Measurements from ENCODE around the gene GSC.
"Not testable (repeated sequence)": the region's sequence is repeated elsewhere in the genome, so short reads cannot be mapped to it uniquely, and the experiment has no call there.

GSC gene

DNA sequence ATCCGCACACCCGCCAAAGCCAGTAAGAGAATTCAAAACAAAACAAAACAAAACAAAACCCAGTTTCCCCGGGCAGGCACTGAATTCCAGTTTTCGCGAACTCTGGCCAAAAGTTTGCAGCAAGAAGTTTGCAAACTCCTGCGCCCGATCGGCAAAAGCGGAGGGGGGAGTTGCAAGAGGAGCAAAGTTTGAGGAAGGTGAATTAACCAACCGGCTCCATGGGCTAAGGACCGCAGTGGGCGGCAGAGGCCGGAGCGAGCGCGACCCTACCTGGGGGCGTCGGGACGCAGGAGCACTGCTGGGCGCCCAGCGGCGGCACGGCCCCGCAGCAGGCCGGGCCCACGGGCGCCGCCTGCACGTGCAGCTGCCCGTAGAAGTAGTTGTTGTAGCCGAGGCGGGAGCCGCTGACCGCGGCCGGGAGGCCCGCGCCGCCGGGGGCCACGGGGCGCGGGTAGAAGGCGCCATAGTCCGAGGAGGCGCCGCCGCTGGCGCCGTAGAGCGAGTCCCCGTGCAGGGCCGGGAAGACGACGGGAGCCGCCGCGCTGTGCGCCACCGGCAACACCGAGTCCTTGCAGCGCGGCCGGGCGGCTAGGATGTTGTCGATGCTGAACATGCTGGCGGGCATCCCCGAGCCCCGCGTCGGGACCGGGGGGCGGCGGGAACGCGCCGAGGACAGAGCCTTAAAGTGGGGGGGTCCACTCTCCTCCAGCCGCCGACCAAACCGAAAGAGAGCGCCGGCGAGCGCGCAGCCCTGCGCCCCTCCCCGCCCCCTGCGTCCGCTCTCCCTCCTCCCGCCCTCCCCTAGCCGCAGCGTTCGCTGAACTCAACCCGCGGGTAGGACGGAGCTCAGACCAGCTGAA is at the start of gene GSC:
Gene GSC, minus strand, starts transcription at position 723 of the 860 bp plus-strand sequence. Its CDS starts 98 bp downstream, at position 625.
- DNase-seq: peak in 1 of 2 donors; percentile 7

DNA sequence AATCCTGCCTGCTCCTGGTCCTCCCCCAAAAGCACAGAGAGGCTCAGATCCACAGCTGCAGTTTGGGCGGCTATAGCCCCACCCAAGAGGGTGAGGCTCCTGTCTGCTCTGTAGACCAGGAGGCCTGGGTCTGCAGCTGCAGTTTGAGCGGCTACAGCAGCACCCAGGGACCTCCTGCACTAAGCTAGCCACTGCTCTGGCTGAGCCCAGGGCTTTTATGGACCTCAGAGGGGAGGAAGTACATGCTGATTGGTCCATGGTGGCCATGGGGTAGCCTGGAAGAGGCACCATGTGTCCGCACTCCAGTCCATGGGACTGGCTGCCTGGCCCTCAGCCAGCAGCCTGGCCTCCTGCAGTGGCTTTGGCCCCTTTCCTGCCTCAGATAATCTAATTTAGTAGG is 49.6 kb upstream of the GSC start:
- DNase-seq: no peak

DNA sequence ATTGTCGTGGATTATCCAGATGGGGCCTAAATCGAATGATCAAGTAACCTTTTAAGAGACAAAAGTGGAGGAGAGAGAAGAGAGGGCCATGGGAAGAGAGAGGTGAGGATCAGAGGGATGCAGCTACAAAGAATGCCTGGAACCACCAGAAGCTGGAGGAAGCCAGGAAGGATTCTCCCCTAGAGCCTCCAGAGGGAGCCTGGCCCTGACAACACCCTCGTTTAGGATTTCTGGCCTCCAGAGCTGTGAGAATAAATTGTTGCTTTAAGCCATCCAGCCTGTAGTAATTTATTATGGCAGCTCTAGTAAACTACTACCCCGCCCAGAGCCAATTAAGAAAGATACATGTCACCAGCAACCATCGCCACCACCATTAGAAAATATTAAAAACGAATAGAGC is 46.2 kb upstream of the GSC start:
- no peak for DNase-seq

DNA sequence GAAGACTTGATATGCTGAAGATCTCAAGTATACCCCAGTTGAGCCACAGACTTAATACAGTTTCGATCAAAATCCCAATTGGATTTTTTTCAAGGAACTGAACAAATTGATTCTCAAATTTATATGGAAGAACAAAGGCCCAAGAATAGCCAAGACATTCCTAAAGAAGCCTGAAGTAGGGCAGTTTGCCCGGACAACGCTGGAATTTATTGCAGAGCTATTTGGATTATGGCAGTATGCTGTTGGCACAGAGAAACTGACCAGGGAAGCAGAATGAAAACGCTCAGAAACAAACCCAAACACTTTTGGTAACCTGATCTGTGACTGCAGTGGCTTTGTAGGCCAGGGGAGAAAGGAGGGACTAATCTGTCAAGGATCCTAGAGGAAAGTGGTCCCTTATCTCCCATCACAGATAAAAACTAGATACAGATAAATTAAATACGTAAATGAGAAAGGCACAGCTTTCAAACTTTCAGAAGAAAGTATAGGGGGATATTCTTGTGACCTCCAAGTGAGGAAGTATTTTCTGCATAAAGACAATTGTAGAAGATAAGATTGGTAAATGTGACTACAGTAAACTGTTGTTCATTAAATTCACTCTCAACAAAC is 35.9 kb upstream of the GSC start:
- DNase-seq: no peak

DNA sequence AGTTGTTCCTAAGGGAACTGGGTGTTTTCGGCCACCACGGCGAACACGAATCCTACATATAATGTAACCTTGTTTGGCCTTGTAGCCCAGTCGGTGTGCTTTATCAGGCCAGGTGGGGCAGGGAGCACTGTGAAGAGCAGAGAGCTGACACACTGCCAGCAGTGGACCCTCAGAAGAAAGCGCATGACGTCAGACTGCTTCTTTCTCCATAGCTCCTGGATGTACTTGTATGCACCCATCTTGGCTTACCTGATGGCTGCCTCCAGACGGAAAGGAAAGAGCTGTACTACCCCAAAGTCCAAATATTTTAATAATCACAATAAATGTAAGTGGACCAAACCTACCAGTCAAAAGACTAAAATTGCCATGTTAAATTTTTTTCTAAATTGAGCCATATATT is 31.3 kb upstream of the GSC start:
- DNase-seq: no peak

DNA sequence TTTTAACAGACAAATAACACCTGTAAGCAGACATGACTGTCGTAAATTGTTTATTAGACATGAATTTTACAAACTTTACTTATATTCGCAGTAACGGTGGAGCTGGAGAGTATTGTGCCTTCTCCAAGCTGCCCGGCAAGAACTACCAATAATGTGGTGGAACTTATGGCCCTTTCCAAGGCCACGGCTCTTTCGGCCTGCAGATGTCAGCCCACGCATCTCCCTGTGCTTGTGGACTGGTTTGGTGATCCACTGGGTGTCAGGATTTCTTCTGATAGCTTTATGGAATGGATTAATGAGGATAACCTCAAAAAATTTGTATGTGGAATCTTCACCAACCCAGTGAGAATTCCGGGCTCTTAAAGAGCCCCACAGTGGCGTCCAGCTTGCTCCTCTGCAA is 30.9 kb upstream of the GSC start:
- not testable (repeated sequence) for DNase-seq

DNA sequence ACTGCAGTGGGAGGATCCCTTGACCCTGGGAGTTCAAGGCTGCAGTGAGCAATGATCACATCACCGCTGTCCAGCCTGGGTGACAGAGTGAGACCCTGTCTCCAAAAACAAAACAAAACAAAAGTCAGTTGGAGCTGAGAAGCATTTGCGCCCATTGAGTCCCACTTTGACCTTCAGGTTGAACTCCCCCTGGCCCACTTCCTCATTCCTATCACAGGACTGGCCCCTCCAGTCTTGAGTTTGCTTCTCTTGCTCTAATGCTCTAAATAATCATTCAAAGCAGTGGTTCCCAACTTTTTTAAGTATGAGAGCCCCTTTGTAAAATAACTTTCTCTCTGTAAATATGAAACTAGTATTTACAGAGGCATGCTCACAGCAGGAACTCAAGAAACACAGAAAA is 28.0 kb upstream of the GSC start:
- no peak for DNase-seq

DNA sequence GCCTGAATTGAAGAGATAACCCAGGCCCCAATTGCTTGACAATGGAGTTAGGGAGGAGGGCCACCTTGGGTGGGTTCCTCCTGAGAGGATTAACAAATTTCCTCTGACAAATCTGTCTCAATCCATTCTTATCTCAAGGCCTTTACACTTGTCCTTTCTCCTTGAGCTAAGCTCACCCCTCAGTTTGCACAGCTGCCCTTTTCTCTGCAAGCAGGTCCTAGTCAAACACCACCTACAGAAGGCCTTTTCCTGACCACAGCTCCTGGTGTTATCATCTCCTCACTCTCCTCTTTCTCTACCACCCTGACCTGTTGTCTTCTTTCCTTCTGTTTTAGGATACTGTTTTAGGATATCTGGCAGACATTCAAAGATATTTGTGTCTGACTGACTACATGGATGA is 26.4 kb upstream of the GSC start:
- no peak for DNase-seq

DNA sequence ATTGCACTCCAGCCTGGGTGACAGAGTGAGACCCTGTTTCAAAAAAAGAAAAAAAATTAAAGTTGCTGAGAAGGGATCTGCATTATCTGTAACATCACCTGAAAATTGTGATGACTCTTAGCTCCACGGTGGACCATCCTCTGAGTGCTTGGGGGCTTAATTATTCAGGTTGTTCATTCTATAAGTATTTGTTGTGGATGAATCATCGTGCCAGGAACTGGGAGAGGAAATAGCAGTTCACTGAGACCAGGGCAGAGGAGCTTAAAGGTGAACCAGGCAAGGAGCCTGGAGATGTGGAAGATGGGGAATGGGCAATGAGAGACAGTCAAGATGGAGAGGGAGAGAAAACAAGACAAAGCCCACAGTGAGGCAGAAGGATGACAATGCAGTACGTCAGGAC is 25.5 kb upstream of the GSC start:
- DNase-seq: no peak

DNA sequence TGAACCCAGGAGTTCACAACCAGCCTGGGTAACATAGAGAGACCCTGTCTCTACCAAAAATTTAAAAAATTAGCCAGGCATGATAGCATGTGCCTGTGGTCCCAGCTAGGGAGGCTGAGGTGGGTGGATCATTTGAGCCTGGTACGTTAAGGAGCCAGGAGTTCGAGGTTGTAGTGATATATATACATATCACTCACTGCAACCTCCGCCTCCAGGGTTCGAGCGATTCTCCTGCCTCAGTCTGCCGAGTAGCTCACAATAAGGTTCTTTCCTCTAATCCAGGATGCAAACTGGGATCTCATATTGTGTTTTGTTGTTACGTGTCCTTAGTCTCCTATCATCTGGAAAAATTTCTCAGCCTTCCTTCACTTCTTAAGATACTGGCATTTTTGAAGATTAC is 24.0 kb upstream of the GSC start:
- DNase-seq: no peak

DNA sequence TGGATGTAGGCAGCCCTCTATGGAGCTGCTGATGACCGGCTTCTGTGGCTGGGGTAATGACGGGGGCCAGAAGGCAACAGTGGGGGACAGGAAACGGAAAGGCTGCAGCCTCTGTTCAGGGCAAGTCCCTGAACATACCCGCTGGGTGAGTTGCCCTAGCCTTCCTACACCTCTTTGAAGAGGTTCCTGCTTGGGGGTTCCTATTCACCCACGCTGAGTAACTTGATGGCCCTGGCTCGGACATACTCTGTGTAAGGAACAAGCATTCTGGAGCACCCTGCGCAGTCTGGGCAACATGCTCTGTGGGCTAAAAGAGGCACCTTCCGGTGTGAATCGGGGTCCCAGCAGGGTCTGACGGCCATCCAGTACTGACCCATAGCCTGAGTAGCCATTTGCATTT is 17.7 kb upstream of the GSC start:
- no peak for DNase-seq

DNA sequence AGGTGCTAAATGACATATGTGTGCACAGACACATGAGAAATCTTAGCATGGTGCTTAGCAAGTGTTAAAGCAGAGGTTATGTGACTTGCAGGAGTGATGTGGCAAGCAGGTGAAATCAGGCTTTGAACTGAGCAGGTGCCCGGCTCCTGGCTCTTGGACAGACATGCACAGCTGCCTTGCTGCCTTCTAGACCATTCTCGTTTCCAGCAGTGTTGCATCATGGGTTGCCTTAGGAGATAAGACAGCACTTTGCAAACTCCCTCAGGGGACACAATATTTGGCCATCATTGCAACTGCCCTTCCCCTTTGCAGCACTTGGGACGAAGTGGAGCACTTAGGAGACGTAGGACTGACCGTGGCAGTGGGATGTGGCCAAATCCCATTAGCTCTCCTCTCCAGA is 17.2 kb upstream of the GSC start:
- DNase-seq: no peak

DNA sequence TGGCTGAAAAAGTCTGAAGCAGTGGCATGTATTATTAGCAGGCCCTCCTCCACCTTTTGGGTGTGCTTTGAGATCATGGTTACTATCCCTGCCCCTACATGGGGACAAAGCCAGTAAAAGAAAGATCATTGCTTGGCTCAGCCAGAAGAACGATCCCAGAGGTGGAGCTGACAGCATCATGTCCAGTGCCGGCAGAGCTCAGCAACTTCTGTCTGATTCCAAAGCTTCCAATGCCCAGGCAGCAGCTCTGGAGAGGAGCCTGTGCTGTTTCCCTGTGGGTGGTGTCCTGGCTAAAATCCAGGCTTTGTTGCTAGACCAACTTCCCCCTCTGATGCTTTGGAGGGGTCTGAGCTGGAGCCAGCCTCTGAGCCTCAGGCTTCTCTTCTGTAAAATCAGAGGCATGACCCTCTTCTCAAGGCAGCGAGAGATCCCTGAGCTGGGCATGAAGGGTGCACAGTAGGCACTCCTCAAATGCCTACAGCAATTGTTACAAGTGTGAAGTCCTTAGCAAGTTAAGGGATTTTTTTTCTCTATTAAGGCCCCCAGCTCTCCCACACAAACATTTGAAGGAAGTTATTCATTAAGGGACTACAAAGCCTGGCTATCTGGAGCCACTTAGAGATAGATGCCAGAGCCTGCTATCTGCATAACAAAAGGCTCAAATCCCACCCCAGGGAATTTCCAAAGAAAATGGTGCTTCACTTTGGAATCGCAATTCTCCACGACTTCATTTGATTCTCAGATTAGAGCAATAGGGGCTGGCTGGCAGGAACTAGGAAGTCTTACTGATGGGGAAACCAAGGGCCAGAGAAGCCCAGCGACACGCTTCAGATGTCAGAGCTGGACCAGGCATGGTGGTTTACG is 10.9 kb upstream of the GSC start:
- DNase-seq: no peak

DNA sequence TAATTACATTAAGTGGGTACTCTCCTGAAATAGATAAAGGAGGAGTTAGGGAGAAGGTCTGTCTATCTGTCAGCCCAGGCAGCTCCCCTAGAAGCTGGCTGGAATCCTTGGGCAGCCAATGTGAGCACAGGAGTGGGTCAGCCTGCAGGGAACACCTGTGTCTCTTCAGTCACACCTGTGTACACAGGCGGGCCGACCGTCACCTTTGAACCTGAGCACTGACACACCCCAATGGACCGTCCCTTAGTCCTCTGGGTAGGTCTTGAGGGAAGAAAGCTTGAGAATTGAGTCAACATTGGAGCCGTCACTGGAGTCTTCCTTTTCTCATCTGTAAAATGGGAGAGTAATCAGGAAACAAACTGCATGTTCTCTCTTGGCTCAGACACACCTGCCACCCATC is 9.8 kb upstream of the GSC start:
- DNase-seq: no peak

DNA sequence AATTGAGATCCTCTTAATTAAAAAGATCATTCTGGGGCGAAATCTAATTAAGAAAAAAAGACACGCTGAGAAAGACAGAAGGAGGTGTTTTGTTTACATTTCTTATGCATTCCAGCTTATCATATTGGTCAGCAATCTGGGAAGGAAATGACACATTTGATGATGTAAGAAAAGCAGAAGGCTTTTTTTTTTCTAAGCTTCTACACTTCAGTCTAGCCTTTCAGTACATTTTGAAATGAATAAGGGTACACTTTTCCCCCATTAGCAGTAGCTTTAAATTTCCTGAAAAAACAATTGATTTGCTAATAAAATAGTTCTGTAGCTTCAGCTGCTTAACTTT is 5.9 kb upstream of the GSC start:
- no peak for DNase-seq

DNA sequence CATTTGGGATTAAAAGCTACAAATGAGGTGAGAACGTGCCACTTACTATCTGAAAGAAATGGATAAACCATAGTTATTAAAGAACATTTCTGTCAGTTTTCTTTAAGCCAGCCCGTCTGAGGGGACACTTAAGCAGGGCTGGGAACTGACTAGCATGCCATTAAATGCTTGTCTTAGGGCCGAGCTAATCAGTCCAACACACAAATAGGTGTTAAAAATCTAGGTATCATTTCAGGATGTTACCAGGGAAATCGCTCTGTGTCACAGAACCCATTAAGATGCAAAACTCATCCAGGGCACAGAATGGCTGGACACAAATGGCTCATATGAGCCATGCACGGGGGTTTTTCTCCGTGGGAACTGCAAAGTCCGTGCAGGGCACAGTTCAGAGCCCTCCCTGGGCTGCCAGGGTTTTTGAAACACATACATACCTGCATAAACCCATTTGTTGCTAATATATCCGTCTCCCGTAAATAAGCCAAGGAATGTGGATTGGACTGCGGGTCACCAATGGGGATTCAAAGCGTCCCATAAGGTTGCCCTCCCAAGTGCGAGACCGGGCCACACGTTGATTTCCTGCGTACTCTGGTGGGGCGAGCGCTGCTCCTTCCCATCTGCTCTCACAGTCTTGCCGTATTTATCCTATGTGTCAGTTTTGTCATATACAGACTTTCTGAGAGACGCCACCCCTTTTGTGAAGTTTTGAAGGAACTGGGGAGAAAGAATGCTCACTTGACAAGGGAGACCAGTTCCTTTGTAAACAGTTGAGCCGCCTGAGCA is 5.4 kb upstream of the GSC start:
- DNase-seq: no peak

DNA sequence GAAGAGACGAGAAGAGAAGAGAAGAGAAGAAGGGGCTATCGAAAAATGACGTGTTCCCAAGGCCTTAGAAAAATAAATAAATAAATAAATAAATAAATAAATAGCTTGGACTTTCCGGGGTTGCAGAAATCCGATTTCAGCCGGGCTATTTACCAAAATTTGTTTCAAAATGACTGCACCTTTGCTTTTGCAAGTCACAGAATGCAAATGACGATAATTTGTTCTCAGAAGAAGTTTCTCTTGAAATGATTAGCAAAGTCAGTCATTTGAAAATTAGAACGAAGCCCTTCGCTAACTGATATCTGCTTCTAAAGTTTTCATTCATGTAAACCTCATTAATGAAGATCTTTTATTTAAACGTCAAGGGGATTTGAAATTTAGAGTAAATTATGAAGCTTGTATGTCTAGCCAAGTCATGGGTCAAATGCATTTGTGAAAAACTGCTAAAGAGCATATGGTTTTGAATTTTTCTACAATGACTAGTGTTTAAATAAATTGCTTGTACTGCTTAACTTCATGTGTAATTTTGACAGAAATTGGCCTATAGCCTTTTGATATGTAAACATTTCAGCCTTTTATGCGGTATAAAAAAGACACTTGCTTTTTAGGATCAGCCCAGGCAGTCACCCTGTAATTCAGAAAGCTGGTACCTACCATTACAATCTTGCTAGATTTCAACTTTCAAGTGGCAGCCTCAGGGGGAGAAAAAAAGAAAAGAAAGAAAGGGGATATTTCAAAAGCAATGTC is 4.6 kb upstream of the GSC start:
- no peak for DNase-seq

DNA sequence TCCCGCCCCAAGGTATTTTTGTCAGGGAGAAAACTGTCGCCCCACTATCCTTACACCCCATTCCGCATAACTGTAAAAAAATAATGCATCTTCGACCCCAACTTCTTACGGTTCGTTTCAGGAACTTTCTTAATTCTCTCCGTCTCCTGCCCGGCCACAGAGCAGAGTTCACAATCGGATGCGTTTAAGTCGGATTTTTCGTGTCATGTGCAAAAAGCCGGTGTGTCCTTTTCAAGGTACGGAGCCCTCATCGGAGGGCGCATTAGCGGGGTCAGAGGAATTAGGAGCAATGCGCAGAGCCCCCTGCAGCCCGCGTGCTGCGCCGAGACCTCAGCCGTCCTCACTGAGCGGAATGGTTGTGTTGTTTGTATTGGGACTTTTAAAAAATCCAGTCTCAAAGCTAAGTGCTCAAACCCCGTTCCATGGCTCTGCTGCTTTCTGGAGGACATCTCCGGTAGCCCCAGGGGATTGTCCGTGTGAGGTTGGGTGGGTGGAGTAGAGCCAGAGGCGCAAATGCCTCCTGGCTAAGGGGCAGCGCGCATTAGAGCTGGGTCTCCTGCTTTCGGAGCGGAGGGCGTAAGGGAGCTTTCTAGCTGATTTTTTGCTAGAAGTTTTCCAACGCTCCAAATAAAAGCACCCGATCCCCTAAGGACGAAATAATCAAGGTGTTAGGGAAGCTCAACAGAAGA is 3.9 kb upstream of the GSC start:
- DNase-seq: no peak

DNA sequence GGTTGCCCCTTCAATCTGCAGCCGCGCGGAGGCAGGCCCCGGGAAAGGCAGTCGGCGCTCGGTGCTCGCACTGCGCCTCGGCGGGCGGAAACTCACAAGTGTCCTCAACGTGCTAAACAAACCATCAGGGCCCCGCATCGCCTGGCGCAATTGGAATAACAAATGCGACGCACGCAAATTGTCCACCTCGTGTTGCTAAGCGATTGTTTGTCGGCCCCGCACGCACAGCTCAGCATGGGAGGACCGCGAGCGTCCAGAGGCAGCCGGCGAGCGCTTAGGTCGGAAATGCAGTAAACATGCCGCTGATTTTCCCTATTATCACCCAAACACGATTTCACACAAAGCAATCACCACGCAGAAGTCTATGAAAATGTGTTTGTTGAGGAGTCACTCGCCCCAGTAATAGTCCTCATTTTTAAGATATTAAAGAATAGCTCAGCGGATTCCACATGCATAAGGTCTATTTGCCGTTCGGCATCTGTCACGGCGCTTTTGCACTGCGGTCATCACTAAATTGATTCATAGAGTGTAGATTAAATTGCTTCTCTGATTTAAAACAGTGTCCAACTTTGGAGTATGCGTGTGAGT is 3.2 kb upstream of the GSC start:
- DNase-seq: no peak

DNA sequence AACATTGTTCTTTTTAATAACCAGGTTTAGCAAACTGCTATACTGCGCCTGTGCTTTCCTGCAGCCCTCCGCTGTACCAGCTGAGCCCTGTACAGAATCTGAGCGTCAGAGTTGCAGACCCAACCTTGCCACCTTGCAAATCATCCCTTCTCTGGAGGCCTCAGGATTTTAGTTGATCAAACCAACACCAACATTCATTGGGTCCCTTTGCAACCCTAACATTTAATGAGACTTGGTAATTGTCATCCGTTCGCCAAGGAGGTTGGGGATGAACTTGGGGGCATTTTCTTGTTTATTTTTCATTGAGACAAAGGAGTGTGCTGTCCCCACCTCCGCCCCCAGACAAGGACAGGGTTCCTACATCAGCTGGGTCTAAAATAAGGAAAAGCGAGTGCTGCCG is 2.6 kb upstream of the GSC start:
- DNase-seq: no peak

DNA sequence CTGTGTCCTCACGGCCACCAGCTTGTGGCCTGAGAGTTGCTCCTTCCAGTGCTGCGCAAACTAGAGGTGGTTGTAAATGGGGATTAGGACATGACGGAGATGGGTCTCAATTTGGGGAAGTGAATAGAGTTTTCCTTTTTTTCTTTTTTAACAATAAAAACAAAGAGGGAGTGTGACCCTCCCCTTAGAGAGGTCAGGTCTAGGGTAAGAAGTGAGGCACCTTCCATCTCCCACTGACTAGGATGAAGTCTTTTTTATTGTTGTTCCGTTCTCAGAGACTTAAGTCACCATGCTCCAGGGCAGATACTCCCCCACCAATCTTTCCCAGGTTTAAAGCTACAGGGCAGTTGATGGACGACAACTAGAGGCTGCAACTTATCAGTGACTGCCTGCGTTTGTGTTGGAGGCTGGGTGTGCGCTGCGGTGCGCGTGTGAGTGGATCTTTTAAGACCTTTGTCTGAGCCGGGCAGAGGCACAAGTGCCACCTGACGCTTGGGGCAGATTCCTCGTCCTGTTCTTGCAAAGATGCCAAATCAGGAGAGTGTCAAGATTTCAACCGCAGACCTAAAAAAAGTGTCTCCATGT is 2.1 kb upstream of the GSC start:
- no peak for DNase-seq
